NOMO-1 (cell line): ENCODE results near the gene BAHCC1.

Experiments
- DNase-seq, 2 experiments: peaks; one replicate each; lab custom pipeline; 2025; ENCODE audit not compliant: unreplicated experiment in 2 of 2; lab: John Stamatoyannopoulos, UW

Gene BAHCC1

GRCh38 chr17:81385320-81386111 lies 9.7 kb upstream of the BAHCC1 start:
- no peak for DNase-seq

- DNase-seq: no peak
Measured at GRCh38 chr17:81386141-81386645, 9.1 kb upstream of the BAHCC1 start.

- DNase-seq: no peak
Measured at GRCh38 chr17:81386646-81387099, 8.6 kb upstream of the BAHCC1 start.

GRCh38 chr17:81387100-81388090 lies 7.9 kb upstream of the BAHCC1 start:
- DNase-seq: peak; percentile 77 to 78

GRCh38 chr17:81388091-81388611 lies 7.1 kb upstream of the BAHCC1 start:
- no peak for DNase-seq

- DNase-seq: no peak
Measured at GRCh38 chr17:81388612-81389367, 6.5 kb upstream of the BAHCC1 start.

GRCh38 chr17:81389585-81389984 lies 5.7 kb upstream of the BAHCC1 start:
- no peak for DNase-seq

- DNase-seq: no peak
Measured at GRCh38 chr17:81390029-81390872, 5.0 kb upstream of the BAHCC1 start.

GRCh38 chr17:81390873-81391255 lies 4.4 kb upstream of the BAHCC1 start:
- DNase-seq: no peak

DNA sequence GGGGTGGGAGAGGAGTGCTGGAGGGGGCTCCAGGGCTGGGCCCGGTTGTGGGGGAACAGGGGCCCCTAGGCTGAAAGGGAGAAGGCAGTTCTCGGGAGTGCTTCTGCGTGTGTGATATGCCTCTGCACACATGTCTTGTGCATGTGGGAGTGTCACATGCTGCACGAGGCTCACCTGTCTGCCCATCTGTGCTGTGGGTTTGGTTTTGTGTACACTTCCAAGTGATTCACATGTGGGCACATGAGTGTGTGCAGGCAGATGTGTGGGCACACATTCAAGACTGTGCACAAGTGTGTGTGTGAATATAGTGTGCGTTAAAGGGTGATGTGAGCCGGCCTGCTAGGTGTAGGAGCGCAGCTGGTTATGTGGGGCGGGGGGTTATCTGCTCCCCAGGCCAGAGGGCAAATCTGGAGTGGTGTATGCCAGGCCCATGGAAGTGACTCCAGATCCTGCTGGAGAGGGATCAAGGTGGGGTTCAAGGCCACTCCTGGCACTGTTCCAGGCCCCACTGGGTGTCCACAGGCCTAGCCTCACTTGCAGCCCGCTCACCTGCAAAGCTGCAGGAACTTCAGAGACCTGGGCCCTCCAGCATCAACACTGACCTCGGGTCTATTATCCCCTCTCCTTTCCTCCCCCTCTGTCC lies 3.8 kb upstream of the BAHCC1 start:
- DNase-seq: no peak

DNA sequence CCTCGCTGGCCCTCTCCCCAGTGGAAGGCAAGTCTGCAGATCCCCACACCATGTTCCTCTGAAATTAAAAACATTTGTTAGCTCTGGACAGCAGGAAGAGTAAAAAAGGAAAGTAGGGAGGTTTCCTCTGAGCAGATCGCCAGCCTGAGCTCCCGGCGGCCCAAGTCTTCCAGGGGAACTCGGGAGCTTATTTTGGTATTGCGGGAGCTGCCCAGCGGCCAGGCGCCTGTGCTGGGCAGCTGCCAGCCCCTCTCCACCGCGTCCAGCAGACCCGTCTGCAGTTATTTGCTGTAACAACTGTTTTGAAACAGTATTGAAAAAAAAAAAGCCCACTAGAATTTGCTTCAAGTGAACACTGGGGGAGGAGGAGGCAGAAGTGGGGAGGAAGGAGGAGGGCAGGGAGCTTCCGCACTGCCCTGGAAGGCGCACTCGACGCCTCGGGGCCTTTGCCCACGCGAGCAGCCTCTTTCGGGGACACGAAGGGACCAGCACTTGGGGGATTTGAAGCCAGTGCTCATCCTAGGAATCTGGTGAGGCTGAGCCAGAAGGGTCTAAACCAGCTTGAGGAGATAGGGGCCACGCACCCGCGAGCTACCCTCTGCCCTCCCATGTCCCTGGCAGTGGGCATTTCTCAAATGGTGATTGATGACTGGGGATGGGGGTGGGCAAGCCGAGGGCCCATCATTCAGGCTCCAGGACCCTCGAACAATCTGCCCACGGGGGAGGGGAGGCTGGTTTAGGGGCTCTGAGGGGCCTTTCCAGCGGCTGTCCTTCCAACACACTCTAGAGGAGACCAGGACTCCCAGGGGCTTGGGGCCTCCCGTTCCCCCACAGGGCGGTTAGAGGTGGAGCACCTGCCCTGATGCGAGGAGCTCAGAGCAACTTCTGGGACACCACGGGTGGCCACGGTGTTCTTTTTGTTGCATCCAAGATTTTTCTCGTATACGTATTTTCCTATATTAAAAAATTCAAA lies 3.0 kb upstream of the BAHCC1 start:
- no peak for DNase-seq

DNA sequence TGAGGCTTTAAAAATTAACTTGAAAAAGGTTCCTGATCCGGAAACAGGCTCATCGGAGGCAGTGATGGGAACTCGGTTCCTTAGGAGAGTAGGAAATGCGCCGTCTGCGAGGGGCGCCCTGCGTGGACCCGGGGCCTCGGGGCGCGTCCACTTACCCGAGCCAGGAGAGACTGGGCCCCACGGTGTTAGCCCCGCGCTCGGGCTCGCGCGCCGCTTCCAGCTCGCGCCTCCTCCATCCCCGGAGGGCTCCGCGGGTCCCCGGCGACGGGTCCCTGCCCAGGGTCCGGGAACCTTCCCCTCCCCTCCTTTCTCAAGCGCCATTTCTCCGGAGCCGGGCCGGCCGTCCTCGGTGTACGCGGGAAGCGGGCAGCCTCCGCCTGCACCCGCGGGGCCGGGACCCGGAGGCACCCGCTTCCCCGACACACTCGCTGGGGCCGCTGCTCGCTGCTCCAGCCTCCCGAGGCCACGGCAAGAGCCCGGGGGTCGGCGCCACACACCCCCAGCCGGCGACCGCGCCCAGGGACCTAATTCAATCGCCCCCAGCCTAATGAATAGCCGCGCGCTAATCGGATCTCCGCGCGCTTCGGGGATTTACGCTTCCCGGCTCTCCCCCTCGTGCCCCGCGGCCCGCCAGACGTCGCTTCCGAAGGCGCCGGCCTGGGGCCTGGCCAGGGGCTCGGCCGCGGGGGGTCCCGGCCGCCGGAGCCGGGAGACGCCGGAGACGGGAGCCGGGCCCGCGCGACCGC lies 2.2 kb upstream of the BAHCC1 start:
- no peak for DNase-seq

GRCh38 chr17:81393684-81394376 lies 1.4 kb upstream of the BAHCC1 start:
- DNase-seq: peak; percentile 95 to 97

- peak in 1 of 2 experiments; percentile 60 for DNase-seq
Measured at GRCh38 chr17:81394377-81394920, 808 bp upstream of the BAHCC1 start.

GRCh38 chr17:81395600-81396277 lies 482 bp downstream of the BAHCC1 start:
- no peak for DNase-seq

GRCh38 chr17:81396278-81396721 lies 1.0 kb downstream of the BAHCC1 start:
- no peak for DNase-seq
